Measurements from ENCODE around the gene CEP44.
"Not testable (repeated sequence)": the region's sequence is repeated elsewhere in the genome, so short reads cannot be mapped to it uniquely, and the experiment has no call there.

Gene CEP44

GRCh38 chr4:174332741-174333493 is 49.2 kb downstream of the CEP44 start:
- DNase-seq, result no peak

DNA sequence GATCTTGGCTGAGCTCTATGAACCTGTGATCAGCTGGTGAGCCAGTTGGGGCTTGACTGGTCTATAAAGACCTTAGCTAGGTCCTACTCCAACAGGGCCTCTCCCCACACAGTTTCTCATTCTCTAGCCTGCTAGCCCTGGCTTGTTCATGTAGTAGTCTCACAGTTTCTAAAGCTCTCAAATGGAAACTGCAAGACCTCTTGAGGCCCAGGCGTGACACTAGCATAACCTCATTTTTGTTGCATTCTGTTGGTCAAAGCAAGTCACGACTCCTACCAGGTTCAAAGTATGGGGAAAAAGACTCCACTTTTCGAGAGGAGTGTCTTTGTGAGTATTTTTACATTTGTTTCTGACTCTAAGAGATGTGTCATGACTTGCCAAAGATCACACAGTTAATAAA is 50.9 kb downstream of the CEP44 start:
- DNase-seq, result no peak

- no peak for DNase-seq
Observed at GRCh38 chr4:174340714-174341113, 57.0 kb downstream of the CEP44 start.

DNA sequence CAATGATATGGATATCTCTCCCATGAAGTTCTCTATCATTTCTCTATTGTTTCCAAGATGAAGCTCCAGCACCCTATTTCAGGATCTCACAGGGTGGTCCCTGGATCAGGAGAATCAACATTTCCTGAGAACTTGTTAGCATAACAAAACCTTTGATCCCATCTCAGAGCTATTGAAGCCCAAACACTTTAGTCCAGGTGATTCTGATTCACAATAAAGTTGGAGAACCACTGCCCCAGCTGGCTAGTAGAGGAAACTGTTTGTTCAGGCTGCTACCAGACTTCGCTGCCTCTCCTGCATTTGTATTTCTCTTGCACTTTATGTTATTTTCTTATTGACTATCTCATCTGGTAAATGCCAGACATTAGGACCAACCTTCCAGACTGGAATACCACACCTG is 65.4 kb downstream of the CEP44 start:
- no peak for DNase-seq

- DNase-seq, result no peak
Observed at GRCh38 chr4:174352061-174352819, 68.5 kb downstream of the CEP44 start.

DNA sequence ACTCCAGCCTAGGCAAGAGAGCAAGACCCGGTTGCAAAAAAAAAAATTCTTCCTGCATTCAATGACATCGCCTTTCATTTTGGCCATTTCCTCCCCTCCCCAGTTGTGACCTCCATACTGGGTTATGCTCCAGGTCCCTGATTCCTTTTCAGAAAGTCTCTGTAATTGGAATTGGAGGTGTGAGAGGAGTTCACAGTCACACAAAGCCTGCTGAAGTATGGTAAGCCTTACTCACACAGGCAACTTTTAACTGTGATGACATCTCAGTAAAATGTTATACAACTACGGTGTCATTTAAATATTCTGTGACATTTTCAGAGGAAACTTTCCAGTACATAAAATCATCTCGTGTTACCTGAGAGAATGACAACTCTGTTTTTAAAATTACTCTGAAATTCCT is 73.6 kb downstream of the CEP44 start:
- peak in 1 of 2 donors; percentile 8 for DNase-seq

DNA sequence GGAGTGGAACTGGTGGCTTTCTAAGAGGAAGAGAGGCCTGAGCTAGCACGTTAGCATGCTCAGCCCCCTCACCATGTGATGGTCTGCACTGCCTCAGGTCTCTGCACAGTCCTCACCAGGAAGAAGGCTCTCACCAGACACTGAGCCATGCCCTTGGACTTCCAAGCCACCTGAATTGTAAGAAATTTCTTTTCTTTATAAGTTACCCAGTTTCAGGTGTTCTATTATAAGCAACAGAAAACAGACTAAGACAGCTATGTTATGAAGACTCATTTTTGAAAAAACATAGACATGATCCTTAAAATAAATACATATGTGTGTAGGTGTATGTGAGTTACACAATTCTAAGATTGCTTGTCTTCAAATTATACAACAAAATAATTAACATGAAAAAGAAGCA is 74.7 kb downstream of the CEP44 start:
- DNase-seq, result no peak

DNA sequence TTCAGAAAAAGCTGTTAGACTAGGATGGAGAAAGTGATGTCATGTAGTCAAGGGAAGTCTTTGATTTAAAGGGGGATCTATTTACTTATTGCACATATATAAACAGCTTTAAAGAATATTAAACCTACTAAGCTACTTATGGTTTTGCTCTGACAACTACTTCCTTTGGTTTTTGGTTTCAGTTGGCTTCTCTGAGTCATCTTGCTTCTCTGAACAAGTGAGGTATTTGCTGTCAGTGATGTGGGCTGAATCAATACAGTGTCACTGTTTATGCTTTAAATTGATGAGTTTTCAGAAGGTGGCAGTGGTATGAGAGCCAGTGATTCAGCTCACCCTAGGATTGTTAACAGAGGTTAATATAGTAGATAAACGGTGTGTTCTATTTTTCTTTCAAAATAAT is 75.1 kb downstream of the CEP44 start:
- peak in 1 of 2 donors; percentile 20 for DNase-seq

GRCh38 chr4:174362340-174362739 is 78.6 kb downstream of the CEP44 start:
- DNase-seq, result no peak

GRCh38 chr4:174363782-174364181 is 80.1 kb downstream of the CEP44 start:
- not testable (repeated sequence) for DNase-seq

DNA sequence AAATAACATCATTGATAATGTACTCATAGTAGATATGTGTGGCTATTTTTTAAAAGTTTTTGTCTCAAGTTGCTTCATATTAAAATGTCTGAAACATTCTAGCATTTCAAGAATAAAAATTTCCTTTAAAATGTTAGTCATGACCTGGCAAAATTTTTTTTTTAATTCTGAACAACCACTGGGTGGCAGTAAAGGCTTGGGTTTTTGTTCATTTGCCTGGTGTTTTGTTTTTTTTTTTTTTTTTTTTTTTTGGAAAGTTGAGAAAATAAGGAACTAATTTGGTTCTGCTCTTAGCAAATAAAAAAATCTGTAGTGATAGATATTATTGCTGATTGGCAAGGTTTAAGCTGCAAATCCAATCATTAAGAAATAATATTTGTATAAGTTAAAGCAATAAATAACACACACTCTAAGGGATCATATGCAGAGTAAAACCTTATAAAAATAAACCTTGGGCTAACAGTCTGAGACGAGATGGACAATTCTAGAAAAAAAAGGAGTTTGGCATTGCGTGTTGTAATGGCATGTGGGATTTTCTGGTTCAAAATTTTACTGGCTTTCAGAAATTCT is 81.4 kb downstream of the CEP44 start:
- DNase-seq, result peak; percentile 45 to 74

- DNase-seq, result no peak
Observed at GRCh38 chr4:174369985-174370384, 86.3 kb downstream of the CEP44 start.

- DNase-seq, result peak in 1 of 2 donors; percentile 21
Observed at GRCh38 chr4:174373821-174374220, 90.1 kb downstream of the CEP44 start.

DNA sequence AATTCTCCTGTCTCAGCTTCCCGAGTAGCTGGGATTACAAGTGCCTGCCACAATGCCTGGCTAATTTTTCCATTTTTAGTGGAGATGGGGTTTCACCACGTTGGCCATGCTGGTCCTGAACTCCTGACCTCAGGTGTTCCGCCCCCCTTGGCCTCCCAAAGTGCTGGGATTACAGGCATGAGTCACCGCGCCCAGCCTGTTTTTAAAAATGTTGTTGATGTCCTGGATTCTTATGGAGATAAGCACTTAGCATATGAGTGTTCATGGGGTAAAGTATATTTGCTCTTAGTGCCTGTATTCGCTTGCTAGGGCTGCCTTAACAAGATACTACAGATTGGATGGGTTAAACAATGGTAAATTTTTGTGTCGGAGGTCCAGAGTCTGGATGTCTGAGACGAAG is 91.7 kb downstream of the CEP44 start:
- no peak for DNase-seq

DNA sequence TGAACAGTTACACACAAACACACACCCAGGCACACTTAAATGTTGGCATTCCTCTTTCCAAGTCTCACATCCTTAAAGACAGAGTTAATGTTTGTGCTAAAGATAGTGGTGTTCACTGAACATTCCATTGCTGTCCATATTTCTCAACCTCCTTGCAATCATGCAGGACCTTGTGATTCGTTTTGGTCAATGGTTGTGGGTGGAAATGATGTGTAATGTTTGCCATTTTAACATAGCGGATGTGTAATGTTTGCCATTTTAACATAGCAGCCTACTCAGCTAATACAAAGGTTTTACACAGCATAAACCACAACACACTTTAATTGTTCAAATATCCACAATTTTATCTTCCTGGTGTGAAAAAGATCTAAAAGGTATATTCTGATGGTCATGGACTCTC is 93.9 kb downstream of the CEP44 start:
- peak; percentile 32 to 54 for DNase-seq

- no peak for DNase-seq
Observed at GRCh38 chr4:174378951-174379350, 95.2 kb downstream of the CEP44 start.

DNA sequence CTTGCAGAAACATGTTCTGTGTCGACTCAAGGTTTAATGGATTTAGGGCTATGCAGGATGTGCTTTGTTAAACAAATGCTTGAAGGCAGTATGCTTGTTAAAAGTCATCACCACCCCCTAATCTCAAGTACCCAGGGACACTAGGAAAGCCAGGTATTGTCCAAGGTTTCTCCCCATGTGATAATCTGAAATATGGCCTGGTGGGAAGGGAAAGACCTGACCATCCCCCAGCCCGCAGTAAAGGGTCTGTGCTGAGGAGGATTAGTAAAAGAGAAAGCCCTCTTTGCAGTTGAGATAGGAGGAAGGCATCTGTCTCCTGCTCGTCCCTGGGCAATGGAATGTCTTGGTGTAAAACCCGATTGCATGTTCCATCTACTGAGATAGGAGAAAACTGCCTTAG is 96.5 kb downstream of the CEP44 start:
- DNase-seq, result not testable (repeated sequence)

DNA sequence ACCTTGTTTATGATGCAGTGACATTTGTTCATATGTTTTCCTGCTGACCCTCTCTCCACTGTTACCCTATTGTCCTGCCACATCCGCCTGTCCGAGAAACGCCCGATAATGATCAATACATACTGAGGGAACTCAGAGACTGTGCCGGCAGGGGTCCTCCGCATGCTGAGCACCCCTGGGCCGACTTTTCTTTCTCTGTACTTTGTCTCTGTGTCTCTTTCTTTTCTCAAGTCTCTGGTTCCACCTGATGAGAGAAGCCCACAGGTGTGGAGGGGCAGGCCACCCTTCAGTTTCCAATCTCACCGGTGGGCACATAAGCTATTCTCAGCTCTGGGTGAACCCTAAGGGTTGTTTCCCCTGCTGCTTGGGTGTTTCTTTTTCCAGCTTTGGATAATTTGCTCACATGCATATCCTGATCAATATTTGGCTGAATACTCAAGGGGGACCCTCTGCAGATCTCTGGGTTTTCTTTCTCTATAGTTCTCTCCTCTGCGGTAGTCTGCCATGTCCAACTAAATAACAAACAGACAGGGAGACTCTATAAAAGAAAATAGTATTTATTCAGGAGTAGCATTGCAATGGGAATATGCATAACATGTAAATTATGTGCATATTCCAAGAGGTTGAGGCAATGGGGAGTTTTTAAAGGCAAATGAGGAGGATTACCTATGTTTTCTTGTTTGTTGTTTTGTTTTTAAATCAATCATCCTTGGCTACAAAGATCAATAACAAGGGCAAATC is 97.2 kb downstream of the CEP44 start:
- no peak for DNase-seq

DNA sequence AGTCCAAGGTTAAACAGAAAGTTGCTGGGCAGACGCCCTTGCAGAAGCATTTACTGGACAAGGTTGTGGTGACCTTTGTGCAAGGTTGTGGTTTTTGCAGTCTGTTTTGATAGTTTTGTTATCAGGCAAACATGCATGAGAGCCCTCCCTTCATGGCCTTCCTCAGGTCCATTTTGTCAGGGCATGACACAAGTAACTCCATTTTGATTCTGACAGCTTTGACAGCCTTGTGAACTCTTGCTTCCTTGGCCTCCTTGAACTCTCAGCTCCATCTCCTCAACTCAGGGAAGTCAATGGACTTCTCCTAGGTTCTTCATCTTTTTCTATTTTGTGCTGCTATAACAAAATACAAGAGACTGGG is 97.7 kb downstream of the CEP44 start:
- DNase-seq, result no peak

All from inflammatory macrophage treated with lipopolysaccharide for 1 hour (primary cell).